Lower lobe of right lung (tissue), 2 donors: ENCODE data around the gene LHPP. TPM values are rescaled to one million over a fixed set of nuclear protein-coding genes. Genes with fewer than 3 reads are reported as not detected.

Source experiments
- ATAC-seq, 2 donors: fragments of 200-7000 bp; cut with Tn5 transposase; one replicate each; pipeline ENCODE4 v1.9.1; 2020 to 2022; ENCODE audit warnings: mild to moderate bottlenecking in 2 of 2, moderate library complexity in 2 of 2
- DNase-seq: peaks from one replicate; pipeline ENCODE4 v3.0.0-alpha.2; 2020
- H3K27ac ChIP-seq: fragments of 200-600 bp; one replicate; pipeline ENCODE4 v1.8.0; 2022
- H3K27me3 ChIP-seq: fragments of 200-600 bp; one replicate; pipeline ENCODE4 v1.8.0; 2022; ENCODE audit warnings: low read depth
- H3K36me3 ChIP-seq: fragments of 200-600 bp; one replicate; pipeline ENCODE4 v1.8.0; 2022; ENCODE audit warnings: mild to moderate bottlenecking
- H3K4me1 ChIP-seq: fragments of 200-600 bp; one replicate; pipeline ENCODE4 v1.8.0; 2022
- H3K4me3 ChIP-seq: fragments of 200-600 bp; one replicate; pipeline ENCODE4 v1.8.0; 2022; ENCODE audit warnings: mild to moderate bottlenecking
- H3K9me3 ChIP-seq: fragments of 200-600 bp; one replicate; pipeline ENCODE4 v1.8.0; 2022
- CTCF ChIP-seq: fragments of 200-600 bp; IDR thresholded peaks from one replicate; pipeline ENCODE4 v1.8.0; 2022; ENCODE audit warnings: antibody characterized with exemption, mild to moderate bottlenecking
- intact Hi-C: fragments of 100-400 bp; cut with DNase I; formaldehyde crosslinking; loops from one replicate; pipeline ENCODE4 v1.11.0; 2022
- total RNA-seq: library from RNA; stranded (reverse); fragmentation: NEBNext Ultra II Directional; extraction: Animal tissue kit (Norgen Biotek cat#: 25700); gene quantifications from one replicate; pipeline ENCODE4 v1.2.1, GENCODE V29; 2021
- donor health status: DM: no; HTN: yes; CAD: no; lungs with severe emphysema.

Gene LHPP
- total RNA-seq, 1 donor from 2014 or later: 17.8 TPM

- peak; percentile 63 for DNase-seq
- intact Hi-C loops: no loop called here
- Histone ChIP-seq H3K27ac (no peak overlapping the region), H3K4me3 (no peak overlapping the region), H3K9me3 (no peaks in the 10 kb centered on the region), H3K36me3 (peaks cover under 1% of the 10 kb centered on the region), H3K27me3 (no peaks in the 10 kb centered on the region), H3K4me1 (peaks cover 33% of the 10 kb centered on the region)
- peak; percentile 22 to 24 for ATAC-seq
- no peak for TF ChIP-seq CTCF
Measured at GRCh38 chr10:124611738-124612137, 150.1 kb downstream of the LHPP start.

GRCh38 chr10:124612611-124613498 lies 151.2 kb downstream of the LHPP start:
- Histone ChIP-seq H3K4me1 (peaks cover 38% of the 10 kb centered on the region), H3K9me3 (no peaks in the 10 kb centered on the region), H3K27me3 (no peaks in the 10 kb centered on the region), H3K4me3 (no peak overlapping the region), H3K27ac (no peak overlapping the region), H3K36me3 (peaks cover 9% of the 10 kb centered on the region)
- no peak for TF ChIP-seq CTCF
- intact Hi-C loops: no loop called here
- ATAC-seq (peak; percentile 29 to 38), DNase-seq (no peak)

GRCh38 chr10:124614003-124614659 lies 152.5 kb downstream of the LHPP start:
- no peak overlapping the region for H3K4me3 ChIP-seq
- peaks cover 21% of the 10 kb centered on the region for H3K36me3 ChIP-seq
- intact Hi-C loops: no loop called here
- peaks cover 51% of the 10 kb centered on the region for H3K4me1 ChIP-seq
- H3K27me3 ChIP-seq: no peaks in the 10 kb centered on the region
- no peaks in the 10 kb centered on the region for H3K9me3 ChIP-seq
- H3K27ac ChIP-seq: no peak overlapping the region
- no peak for TF ChIP-seq CTCF
- DNase-seq (no peak), ATAC-seq (no peak)

- Histone ChIP-seq H3K36me3 (peaks cover 21% of the 10 kb centered on the region), H3K27ac (no peak overlapping the region), H3K4me1 (peaks cover 62% of the 10 kb centered on the region), H3K4me3 (no peak overlapping the region), H3K27me3 (no peaks in the 10 kb centered on the region), H3K9me3 (no peaks in the 10 kb centered on the region)
- intact Hi-C loops: no loop called here
- no peak for ATAC-seq
- DNase-seq: no peak
- TF ChIP-seq CTCF: no peak
Measured at GRCh38 chr10:124615259-124615658, 153.6 kb downstream of the LHPP start.

- Histone ChIP-seq H3K36me3 (peaks cover 24% of the 10 kb centered on the region), H3K4me1 (peaks cover 61% of the 10 kb centered on the region), H3K27ac (no peak overlapping the region), H3K9me3 (no peaks in the 10 kb centered on the region), H3K4me3 (no peak overlapping the region), H3K27me3 (no peaks in the 10 kb centered on the region)
- DNase-seq: no peak
- no peak for TF ChIP-seq CTCF
- intact Hi-C loops: no loop called here
- ATAC-seq: no peak
Measured at GRCh38 chr10:124616040-124616835, 154.6 kb downstream of the LHPP start.
